NCI-H2107 treated with DMSO at 0.1 percent for 48 hours (cell line): ENCODE data around the gene C7orf57.

ENCODE experiments used
- DNase-seq: peaks from one replicate; lab custom pipeline; 2025; ENCODE audit not compliant: unreplicated experiment; lab: John Stamatoyannopoulos, UW

C7orf57 gene

GRCh38 chr7:48106906-48107659, 71.7 kb downstream of the C7orf57 start:
- DNase-seq: no peak

GRCh38 chr7:48107926-48108472, 72.7 kb downstream of the C7orf57 start:
- no peak for DNase-seq

- DNase-seq: no peak
These were observed 73.9 kb downstream of the C7orf57 start for GRCh38 chr7:48108959-48109847.

GRCh38 chr7:48109848-48110663, 74.7 kb downstream of the C7orf57 start:
- DNase-seq: peak; percentile 7

- DNase-seq: no peak
These were observed 75.5 kb downstream of the C7orf57 start for GRCh38 chr7:48110868-48111267.
